ENCODE results near the gene FRMD6.
"Not testable (repeated sequence)": the region's sequence is repeated elsewhere in the genome, so short reads cannot be mapped to it uniquely, and the experiment has no call there.

The FRMD6 gene

GRCh38 chr14:51716610-51717009 is 64.9 kb downstream of the FRMD6 start:
- no peak overlapping the region for H3K4me3 ChIP-seq (ENCODE audit: low read depth, low read length)

DNA sequence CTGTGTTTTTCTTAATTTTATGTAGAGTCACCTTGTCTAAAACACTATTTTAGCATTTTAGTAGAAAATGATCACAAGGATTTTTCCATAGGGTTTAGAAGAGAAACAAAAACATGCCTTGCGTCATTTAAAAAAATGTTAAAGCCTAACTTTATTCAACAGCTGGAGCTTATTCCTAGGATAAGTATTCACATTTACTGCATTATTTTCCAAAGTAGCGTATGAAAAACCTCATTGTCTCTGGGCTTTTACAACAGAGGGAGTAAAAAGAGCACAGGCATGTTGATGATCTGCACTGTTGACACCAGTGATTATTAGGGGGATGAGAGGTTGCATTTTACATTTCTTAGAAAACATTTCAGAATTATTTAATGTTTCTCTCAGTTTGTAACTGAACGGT is 66.1 kb downstream of the FRMD6 start:
- no peak overlapping the region for H3K4me3 ChIP-seq (ENCODE audit: low read depth, low read length)

- H3K4me3 ChIP-seq (ENCODE audit: low read depth, low read length) = no peak overlapping the region
Observed at GRCh38 chr14:51719955-51720354, 68.2 kb downstream of the FRMD6 start.

DNA sequence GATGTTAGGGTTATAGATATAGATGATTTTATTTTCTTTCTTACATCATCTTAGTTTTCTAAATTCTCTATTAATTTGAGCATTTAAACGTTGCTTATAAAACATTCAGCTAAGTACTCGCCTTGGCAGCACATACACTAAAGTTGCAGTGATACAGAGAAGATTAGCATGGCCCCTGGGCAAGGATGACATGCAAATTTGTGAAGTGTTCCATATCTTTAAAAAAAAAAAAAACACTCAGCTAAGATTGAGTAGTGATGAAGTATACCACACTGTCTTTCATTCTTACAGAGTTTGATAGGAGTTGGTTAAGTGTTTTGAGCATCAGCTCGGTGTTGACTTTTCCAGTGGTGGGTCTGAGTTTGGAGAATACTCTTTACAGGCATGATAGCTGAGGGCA is 72.3 kb downstream of the FRMD6 start:
- H3K4me3 ChIP-seq (ENCODE audit: low read depth, low read length) = no peak overlapping the region

GRCh38 chr14:51724650-51725049 is 72.9 kb downstream of the FRMD6 start:
- H3K4me3 ChIP-seq (ENCODE audit: low read depth, low read length) = no peak overlapping the region

DNA sequence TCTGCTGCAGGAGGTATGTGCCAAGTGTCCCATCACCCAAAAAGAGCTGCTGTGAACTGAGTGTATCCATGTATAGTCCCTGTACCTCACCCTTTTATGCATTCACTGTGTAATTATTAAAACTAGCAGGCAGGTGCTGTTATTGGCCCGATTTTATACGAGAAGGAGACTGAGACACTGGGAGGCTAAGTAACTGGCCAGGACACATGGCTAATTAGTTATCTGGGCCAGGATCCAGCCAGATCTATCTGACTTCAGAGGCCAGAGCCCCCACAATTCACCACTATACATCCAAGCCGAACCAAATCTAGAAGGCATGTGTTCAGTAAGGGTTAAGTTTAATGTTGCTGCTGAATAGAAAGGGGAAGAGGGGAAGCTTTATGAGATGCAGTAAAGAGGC is 73.4 kb downstream of the FRMD6 start:
- no peak overlapping the region for H3K4me3 ChIP-seq (ENCODE audit: low read depth, low read length)

DNA sequence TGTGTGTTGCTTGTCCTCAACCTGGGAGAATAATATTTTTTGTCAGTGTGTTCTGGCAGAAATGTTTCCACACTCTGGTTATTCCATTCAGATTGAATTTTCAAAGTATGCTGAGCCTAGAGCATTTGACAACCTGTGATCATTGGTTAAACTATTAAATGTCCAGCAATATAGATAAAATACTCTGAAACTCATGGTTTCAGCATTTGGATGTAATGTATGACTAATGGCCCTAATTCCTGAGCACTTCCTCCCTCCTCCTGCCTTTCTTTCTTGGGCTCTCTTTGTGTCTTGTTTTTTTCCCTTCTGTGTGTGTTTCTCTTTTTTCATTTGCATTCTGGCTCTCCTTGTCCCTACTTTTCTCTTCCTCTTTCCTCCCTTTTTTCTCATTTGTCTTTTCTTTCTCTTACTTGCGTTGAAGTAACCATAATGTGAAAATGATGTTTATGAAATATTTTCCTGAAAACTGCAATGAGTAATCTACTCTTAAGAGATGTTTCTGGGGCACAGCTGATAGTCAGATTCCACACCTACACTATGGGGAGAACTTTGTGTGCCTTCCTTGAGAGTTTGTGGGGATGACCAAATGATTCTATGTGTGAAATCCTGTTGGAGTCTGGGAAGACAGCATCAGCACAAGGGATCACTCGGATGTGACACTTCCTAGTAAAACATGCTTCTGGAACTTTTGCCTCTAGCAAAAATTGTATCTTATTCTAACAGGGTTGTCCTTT is 74.6 kb downstream of the FRMD6 start:
- H3K4me3 ChIP-seq (ENCODE audit: low read depth, low read length) = no peak overlapping the region

DNA sequence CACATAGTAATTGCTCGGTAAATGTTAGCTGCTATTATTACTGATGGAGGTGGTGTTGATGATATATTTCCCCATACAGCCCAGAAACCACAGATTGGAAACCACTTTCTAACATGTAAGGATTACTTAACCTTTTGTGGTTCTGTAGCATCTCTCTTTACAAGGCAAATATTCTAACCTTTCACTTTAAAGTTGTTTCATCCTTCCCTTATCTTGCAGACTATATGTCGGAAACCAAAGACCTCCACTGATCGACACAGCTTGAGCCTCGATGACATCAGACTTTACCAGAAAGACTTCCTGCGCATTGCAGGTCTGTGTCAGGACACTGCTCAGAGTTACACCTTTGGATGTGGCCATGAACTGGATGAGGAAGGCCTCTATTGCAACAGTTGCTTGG is 75.8 kb downstream of the FRMD6 start:
- no peak overlapping the region for H3K4me3 ChIP-seq (ENCODE audit: low read depth, low read length)

DNA sequence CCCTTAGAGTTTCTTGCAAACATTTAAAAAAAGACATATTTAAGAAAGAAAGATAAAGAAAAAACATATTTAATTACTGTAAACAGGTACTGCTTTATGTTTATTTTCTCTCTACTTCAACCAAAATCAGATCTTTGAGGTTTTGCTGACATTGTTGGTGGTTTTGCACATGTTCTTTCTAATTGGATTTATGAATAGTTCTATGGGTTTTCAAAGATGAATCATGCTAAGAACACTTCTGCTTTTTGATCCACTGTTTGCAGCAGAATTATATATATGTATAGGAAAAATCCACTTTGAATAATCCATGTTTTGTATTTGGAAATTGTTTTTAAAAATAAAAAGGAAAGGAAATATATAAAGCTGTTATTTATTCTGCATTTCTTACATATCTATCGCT is 78.4 kb downstream of the FRMD6 start:
- no peak overlapping the region for H3K4me3 ChIP-seq (ENCODE audit: low read depth, low read length)

GRCh38 chr14:51730684-51731083 is 79.0 kb downstream of the FRMD6 start:
- H3K4me3 ChIP-seq (ENCODE audit: low read depth, low read length) = no peak overlapping the region

DNA sequence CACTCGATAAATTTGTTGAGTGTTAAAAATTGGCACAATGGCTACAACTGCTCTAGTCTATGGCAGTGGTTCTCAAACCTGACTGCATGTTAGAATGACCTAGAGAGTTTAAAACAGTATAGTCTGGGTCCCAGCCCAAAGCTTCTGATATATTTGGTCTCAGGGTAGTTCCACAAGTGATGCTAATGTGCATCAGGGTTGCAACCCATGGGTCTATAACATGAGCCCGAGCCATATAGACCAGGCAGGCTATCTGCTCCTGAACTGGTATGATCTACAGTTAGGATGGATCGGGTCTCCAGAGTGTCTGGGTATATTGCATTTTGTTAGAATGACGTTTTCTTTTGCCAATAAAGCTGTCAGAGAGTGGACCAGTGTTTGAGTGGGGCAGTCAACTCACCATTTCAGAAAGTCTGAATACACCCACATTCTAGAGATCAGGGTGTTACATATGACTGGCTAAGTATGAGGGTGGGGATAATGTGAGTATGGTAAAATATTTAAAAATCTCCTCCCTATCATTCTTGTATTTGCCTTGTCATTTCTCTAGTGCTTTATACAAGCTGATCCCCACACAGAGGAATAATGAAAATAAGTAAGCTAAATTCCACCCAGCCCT is 80.9 kb downstream of the FRMD6 start:
- H3K4me3 ChIP-seq (ENCODE audit: low read depth, low read length) = no peak overlapping the region

GRCh38 chr14:51733147-51733546 is 81.4 kb downstream of the FRMD6 start:
- no peak overlapping the region for H3K4me3 ChIP-seq (ENCODE audit: low read depth, low read length)

- H3K4me3 ChIP-seq (ENCODE audit: low read depth, low read length) = no peak overlapping the region
Observed at GRCh38 chr14:51735851-51736250, 84.1 kb downstream of the FRMD6 start.

GRCh38 chr14:51738754-51739153 is 87.0 kb downstream of the FRMD6 start:
- H3K4me3 ChIP-seq (ENCODE audit: low read depth, low read length) = no peak overlapping the region

DNA sequence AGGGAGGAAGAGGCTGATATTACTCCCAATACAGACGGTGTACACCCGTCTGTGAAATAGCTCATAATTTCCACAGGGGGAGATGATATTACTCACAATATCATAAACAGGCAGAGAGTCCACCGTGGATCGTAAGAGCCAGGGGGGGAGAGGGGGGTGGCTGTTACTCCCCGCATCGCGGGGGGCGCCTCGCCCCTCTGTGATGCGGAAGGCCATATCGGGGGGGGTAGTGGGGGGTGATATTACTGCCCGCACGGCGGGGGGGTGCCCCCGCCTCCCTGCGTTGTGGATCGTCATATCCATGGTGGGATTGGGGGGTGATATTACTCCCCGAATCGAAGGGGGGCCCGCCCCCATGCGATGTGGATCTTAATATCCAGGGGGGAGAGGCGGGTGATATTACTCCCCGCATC is 91.9 kb downstream of the FRMD6 start:
- no peak overlapping the region for H3K4me3 ChIP-seq (ENCODE audit: low read depth, low read length)

- H3K4me3 ChIP-seq (ENCODE audit: low read depth, low read length) = no peak overlapping the region
Observed at GRCh38 chr14:51744372-51745130, 92.8 kb downstream of the FRMD6 start.

GRCh38 chr14:51746823-51747222 is 95.1 kb downstream of the FRMD6 start:
- H3K4me3 ChIP-seq (ENCODE audit: low read depth, low read length) = not testable (repeated sequence)

- no peak overlapping the region for H3K4me3 ChIP-seq (ENCODE audit: low read depth, low read length)
Observed at GRCh38 chr14:51750542-51750941, 98.8 kb downstream of the FRMD6 start.

GRCh38 chr14:51751611-51752345 is 100.1 kb downstream of the FRMD6 start:
- H3K4me3 ChIP-seq (ENCODE audit: low read depth, low read length) = not testable (repeated sequence)

GRCh38 chr14:51757756-51758155 is 106.0 kb downstream of the FRMD6 start:
- H3K4me3 ChIP-seq (ENCODE audit: low read depth, low read length) = not testable (repeated sequence)

- no peak overlapping the region for H3K4me3 ChIP-seq (ENCODE audit: low read depth, low read length)
Observed at GRCh38 chr14:51759950-51760349, 108.2 kb downstream of the FRMD6 start.

Data from iPS-11a (cell line).